Measurements from ENCODE around the gene TPCN2.

The TPCN2 gene

DNA sequence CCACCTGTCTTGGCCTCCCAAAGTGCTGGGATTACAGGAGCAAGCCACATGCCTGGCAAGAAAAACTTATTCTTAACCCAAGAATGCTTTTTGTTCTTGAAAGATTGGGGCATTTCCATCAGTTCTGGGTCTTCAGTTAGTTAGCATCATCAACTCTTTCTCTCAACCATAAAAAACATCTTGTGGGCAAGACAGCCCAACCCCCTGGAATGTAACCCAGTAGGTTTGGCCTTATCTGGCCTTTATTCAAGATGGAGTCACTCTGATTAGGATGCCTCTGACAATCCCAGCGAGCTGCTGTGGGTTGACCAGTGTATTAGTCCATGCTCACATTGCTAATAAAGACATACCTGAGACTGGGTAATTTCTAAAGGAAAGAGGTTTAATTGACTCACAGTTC lies 9.2 kb upstream of the TPCN2 start:
- DNase-seq (ENCODE audit: low spot score): no peak

DNA sequence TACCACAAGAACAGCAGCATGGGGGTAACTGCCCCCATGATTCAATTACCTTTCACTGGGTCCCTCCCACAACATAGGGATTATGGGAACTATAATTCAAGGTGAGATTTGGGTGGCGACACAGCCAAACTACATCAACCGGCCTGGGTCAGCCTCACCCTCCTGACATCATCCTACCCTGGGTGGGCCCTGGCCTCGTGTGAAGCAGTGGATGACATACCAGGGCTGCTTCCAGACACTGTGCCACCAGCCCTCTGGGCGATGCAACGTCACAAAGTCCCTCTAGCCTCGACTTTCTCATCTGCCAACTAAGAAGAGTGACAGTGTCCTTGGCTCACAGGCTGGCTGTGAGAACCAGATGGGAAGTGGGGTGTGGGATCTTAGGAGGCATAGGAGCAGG lies 8.7 kb upstream of the TPCN2 start:
- no peak for DNase-seq (ENCODE audit: low spot score)

DNA sequence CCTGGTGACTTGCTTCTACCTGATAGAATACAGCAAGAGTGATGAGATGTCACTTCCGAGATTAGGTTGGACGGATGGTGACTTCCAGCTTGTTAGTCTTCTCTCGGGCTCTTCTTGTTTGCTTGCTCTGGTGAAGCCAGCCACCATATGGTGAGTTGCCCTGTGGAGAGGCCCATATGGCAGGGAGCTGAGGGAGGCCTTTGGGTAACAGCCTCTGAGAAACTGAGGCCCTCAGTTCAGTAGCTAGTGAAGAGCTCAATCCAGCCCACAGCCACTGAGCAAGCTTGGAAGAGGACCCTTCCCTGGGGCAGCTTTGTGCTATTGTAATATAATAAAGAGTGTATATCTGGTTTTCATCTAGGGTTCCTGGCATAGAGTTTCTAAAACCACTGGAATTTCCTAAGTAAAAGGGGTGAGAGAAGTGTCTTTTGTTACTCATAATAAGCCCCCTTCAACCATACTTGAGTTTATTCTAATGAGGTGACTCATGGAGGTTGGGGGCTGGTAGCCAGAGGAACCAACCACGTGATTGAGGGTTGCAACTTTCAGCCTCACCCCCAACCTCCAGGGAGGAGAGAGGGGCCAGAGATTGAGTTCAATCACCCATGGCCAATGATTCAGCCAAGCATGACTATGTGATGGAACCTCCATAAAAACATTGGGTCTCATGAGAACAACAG lies 8.0 kb upstream of the TPCN2 start:
- no peak for DNase-seq (ENCODE audit: low spot score)

DNA sequence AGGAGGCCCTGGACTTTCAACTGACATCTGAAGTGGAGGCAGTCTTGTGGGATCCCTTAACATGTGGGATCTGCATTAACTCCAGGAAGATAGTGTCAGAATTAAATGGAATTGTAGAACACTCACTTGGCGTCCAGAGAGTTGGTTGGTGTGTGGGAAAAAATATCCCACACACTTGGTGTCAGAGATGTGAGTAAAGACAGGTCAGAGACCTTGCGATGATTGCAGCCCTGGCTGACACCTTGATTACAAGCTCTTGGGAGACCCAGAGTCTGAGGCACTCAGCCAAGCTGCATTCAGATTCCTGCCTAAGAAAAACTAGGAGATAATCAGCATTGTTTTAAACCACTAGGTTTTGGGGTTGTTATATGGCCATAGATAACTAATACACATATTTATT lies 7.2 kb upstream of the TPCN2 start:
- DNase-seq (ENCODE audit: low spot score): no peak

DNA sequence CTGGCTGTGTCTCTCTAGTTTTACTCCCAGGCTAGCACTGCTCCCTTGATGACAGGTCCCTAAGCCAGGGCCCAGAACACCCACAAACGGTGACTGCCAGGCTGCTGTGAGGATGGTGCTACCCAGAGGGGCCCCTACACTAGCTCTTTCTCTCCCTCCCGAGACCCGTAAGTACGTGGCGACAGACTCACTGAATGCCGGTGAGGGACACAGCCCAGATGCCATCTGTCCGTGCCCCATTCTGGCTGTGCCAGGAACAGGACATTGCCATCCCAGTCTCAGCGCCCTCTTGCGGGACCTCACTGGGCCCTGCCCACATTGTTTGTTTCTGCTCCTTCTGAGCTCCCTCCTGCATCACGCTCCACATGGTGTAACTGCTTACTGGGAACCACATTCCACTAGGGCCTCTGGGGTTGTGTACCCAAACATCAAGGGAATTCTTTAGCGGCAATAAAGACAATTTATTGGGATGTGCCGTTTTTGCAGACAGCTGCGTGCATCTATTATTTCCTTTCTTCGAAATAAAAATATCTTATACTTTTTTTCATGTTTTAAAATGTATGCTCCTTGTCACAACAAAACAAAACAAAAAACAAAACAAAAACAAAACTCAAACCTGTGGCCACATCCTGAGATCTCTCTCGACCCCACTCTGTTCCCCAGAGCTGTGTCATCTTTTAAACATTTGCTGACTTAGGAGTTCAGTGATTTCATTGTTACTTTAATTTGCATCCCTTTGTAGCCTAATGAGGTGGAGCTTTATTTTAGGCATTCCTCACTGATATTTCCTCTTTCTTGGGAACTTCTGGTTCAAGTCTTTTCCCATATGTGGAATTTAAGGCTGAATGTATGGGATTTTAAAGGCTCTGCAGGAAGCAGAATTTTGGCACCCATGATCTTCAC lies 4.4 kb upstream of the TPCN2 start:
- DNase-seq (ENCODE audit: low spot score): peak; percentile 63

DNA sequence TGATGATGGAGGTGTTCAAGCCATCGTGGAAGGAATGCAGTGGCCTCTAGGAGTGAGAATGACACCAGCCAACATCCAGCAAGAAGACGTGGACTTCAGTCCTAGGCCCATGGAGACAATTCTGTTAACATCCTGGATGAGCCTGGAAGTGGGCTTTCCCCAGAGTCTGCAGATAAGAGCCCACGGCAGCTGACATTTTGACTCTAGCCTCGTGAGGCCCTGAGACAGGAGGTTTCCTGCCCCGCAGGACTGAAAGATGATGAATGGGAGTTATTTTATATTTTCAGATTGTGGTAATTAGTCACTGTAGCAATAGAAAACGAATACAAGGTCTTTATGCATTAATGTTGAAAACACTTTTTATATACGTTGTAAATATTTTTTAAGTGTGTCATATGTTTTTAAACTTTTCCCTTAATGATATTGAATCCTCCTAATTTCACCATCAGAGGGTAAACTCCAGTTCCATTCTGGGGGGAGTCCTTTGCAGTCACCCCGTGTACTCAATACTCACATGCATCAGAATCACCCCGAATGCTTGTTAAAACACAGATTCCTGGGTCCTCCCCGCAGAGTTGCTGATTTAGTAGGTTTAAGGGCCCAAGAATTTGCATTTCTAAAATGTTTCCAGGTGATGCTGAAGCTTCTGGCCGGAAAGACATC lies 570 bp upstream of the TPCN2 start:
- DNase-seq (ENCODE audit: low spot score): no peak

DNA sequence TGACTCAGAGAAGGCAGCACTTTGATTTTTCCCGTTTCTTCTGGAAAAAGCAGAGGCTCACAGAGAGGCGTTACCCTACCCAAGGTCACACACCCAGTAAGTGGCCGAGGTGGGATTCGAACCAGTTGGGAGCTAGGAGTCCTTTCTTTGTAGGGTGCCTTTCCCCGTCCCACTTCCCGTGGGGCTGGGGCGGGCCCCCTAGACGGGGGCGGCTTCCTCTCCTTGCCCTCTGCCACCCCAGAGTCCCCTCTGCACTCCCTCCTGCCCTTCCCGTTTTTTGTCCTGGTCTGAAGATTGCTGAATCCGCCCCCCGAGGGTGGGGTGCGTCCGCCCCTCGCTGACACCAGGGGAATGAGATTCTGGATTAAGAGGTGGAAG lies 747 bp downstream of the TPCN2 start:
- DNase-seq (ENCODE audit: low spot score): no peak

DNA sequence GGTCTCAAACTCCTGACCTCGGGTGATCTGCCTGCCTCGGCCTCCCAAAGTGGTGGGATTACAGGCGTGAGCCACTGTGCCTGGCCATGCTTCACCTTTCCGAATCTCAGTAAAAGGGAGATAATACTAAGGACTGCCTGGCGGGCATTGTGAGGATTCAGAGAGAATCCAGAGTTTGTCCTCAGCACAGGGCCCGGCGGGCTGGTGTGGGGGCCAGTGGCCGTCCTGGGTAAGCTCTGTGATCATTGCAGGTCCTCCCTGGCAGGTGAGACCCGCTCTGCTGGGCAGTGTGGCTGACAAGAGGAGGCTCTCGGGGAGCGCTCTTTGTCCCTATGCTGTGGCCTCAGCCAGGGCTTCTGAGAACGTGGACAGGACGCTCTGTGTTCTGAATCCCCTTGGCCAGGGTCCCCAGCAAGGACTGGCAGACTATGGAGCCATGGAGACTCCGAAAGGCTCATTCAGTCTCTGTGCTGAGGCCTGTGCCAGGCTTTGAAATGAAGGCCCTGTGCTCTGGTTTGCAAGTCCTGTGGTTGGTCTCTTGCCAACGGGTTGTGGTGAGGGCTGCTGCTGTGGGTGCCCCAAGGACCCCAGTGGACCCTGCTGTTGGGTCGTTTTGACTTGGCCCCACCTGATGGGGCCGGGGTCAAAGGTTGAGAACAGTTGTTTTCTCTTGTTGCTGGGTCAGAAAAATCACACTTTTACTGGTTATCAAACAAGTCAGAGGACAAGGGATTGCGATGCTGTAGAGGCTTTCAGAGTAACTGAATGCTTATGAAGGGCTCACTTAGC lies 2.1 kb downstream of the TPCN2 start:
- DNase-seq (ENCODE audit: low spot score): no peak

DNA sequence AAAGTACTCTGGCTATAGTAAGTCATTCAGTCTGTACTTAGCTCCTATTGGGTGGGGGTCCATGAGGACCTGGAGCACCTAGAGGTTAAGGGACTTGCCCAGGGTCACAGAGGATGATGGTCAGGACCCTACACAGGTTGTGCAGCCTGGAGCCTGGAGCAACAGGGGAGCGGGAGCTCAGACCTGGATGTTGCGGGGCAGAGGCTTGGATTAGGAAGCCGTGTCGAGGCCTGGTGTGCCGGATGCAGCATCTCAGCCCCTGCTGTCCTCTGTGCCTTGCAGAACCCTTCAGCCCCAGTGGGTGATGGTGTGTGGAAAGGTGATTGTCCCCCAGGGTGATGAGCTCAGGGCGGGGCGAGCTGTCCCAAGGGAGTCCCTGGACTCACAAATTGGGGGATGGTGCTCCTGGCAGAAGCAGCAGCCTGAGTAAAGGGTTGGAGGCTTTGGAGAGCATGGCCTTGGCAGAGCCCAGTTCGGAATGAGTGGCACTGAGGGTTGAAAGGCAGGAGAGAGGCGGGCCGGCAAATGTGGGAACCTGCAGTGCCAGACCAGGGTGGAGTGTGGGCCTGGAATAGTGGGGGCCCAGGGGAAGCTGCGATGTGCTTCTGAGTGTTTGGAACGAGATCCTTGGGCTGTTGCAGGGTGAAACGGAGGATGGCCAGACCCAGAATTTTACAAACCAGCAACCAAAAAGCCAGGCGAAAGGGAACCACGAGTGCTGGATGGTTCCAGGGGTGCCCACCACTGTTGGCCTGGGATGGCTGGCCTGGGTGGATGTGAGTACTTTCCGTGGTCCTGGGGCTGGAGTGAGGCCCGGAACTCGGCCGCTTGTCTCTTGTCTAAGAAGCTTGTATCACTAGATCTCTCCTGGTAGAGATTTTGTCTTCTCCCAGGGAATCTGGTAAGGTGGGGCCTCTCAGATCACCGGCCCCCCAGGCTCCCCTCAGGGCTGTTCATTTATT lies 2.9 kb downstream of the TPCN2 start:
- DNase-seq (ENCODE audit: low spot score): no peak

DNA sequence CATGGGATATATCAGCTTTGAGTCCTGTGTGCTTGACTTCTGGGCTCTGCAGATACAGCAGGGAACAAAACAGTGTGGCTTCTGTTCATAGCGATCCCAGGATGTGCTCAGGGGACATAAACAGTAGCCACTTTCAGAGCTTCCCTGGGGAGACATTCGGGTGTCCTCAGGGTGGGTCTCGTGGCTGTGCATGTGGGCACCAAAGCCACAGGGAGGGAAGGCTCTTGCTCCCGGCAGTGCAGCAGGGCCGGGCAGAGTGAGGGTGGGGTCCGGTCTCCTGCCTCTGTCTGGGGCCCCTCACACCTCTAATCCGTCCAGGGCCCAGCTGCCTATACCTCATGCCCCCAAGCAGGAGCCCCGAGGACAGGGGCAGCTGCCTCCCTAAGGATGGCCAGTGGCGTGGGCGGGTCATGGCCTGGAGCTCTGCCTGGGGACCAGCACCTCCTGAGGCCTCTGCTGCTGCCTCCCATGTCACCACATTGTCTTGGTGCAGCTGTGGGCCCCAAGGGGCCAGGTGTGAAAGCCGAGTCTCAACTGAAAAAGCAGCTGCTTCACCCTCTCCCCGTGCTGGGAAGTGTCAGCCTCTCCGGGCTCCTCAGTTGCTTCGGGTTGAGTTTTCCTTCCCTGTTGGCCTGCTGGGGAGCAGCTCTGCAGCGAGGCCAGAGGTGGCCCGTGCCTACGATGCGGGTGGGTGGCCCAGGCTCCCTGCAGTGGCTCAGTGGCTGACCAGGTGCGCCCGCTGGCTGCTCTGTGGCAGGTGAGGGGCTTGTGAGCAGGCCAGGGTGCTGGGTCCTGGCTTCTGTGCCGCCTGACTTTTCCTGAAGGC lies 3.8 kb downstream of the TPCN2 start:
- DNase-seq (ENCODE audit: low spot score): no peak

DNA sequence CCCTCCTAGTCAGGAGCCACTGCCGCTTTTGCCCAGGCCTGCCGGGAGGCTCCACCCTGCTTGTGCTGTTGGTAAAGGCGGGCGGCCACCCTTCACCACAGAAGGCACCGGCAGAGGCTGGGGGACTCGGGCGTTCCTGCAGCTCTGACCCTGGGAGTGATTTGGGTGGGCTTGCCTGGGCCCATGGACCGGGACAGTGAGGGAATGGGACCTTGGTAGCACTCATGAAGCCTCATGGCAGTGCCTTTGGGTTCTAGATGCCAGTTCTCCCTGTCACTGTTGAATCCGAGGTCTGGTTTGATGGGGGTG lies 4.4 kb downstream of the TPCN2 start:
- DNase-seq (ENCODE audit: low spot score): no peak

DNA sequence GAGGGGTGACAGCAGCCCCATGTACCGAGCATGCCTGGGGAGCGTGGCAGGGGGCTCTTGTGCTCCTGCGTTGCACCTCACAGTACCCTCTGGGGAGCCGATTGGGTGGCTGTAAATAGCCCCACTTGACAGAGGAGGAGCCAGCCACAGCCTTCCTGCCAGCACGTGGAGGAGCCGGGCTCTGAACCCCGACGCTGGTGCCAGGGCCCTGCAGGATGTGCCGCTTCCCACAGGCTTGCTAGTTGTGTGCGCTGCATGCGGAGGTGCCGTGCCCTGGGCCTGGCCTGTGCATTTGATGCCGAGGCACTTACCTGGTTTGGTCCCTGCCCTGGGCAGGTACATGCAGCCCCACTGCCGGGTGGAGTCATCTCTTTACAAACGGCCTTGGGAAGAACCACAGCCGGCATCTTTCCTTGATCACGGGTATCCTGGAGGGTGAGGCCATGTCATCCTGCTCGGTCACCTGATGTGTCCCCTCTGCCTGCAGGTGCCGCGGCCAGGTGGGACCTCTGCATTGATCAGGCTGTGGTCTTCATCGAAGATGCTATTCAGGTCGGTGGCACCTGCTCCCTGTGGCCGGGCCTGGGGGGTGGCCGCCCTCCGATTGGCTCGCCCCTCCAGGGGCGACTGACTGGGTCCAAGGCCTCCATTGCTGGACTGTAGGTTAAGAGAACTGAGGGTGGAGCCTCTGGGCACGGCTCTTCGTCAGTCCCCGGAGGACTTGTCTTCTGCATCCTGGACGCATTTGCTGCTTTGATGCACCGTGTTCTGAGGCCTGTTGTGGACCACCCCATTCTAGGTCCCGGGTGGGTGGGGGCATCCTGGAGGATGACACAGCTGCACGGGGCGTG lies 5.0 kb downstream of the TPCN2 start:
- DNase-seq (ENCODE audit: low spot score): no peak

DNA sequence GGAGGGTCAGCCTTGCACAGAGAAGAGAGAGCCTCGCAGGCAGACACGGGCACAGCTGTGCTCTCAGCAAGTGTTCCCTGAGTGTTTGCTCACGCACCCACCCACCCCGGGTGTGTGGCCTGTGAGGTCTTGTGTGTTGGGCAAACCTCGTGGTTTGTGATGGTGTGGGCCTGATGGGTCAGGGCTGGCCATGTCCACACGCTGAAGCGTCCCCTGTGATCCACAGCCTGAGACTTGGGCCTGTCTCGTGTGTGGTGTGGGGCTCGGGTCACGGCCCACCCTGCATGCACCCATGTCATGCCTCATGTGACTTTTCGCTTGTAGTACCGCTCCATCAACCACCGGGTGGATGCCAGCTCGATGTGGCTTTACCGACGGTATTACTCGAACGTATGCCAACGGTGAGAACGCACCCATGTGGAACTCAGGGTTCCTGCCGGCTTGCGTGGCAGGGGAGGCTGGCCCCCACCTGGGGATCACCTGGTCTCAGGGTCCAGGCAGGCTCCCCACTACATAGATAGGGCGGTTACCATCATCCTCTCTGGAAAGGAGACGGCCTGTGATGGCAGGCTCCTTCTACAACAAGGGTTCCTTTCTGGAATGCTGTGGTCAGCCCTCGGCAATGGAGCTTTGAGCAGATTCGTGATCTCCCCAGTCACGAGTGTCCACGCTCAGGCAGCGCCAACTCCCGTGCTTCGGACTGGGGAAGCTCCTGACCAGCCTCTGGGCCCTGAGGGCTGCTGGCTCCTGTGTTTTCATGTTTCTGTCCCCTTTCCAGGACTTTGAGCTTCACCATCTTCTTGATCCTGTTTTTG lies 5.9 kb downstream of the TPCN2 start:
- DNase-seq (ENCODE audit: low spot score): no peak

DNA sequence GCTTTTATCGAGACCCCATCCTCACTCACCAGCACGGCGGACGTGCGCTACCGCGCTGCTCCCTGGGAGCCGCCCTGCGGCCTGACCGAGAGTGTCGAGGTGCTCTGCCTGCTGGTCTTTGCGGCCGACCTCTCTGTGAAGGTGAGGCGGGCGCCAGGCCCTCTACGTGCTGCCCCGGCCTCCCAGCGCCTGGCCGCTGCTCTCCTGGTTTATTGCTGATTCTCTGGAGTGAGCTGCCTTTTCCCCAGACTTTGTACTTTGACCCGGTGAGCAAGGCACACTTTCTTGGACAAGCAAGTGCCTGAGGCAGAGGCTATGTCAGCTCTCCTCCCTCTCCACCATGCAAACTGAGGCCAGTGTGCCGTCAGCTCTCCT lies 6.5 kb downstream of the TPCN2 start:
- DNase-seq (ENCODE audit: low spot score): no peak

DNA sequence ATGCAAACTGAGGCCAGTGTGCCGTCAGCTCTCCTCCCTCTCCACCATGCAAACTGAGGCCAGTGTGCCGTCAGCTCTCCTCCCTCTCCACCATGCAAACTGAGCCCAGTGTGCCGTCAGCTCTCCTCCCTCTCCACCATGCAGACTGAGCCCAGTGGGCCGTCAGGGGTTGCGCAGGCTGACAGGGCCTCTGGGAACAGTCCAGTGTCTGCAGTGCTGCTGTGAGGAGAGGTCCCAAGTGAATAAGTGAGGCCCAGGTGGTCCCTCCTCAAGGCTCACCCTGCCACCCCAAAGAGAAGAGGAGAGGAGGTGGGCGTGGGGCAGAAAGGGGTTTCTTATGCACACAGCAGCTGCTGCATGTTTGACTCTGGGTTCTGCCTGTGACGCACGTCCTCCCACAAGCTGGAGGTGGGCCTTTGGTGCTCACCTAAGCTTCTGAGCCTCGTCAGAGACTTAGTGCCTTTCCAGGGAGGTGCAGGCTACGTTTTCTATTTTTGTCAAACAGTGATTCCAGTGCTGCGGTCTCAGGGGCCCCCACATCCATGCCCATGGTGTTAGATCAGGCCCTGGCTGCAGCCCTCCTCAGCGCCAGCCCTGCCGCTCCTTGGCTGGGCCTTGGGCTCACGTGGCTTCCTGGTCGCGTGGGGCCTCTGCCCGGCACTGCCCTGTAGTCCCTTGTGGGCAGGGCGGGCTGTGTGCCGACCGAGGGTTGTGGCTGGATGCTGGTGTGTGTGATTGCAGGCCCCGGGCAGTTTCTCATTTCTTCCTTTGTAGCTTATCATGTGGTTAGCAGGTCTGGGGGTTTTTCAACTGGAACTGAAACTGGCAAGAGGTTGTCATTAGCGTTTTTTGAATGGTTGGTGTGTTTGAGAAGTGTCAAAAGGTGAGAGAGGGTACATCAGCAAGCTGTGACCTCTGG lies 7.1 kb downstream of the TPCN2 start:
- peak; percentile 82 for DNase-seq (ENCODE audit: low spot score)

DNA sequence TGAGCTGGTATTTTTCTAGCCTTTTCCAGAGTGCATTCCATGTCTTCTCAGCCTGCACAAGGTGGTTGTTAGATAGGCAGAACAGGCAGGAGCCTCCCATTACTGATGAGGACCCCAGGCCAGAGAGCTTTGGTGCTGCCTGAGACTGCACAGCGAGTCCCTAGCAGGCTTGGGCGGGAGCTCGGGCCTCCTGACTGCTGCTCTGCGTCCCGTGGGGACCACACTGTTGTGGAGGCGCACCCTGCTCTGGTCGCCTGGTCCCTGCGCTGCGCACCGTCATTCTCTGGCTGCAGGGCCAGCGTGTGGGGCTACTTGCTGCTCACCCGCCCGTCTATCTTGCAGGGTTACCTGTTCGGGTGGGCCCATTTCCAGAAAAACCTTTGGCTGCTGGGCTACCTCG lies 8.5 kb downstream of the TPCN2 start:
- no peak for DNase-seq (ENCODE audit: low spot score)

DNA sequence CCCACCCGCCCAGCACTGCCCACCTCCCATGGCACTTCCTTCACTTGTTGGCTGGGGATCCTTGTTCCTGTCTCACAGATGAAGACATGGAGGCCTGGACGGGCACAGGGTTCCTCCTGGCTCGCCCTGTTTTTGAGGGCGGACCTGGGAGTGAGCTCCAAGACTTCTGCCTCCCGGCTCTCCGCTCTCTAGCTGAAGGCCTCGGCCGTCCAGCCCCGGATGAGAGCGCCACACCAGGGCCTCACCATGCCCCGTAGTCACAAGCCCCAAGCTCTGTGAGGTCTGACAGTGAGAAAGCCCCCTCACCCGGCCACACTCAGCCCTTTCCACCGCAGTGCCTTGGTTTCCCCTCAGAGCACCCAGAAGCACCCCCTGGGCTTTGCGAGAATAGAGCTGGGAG lies 9.1 kb downstream of the TPCN2 start:
- DNase-seq (ENCODE audit: low spot score): no peak
